ENCODE data around the gene SPRR1B.

DNA sequence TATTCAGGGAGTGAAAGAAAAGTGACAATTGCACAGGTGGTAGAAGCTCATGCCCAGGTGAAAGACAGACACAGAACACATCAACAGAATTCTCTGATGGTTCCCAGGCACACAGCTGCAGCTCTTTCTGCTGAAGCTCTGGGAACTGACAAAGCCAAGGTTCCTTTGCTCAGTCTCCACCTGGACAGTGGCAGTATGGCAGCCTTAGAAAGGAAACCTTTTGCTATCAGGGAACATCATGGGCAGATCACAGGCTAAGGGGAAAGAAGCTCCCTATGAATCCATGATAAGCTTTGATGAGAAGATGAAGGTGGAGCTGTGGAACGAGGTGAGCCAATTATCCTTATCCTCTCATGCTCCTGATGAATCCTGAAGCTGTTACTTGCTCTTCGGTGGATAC, 39.2 kb downstream of the SPRR1B start:
- no peak for TF ChIP-seq ZNF713 (CRISPR knock-in tag; IDR thresholded peaks at IDR 0.05)
- no peak for TF ChIP-seq ZNF282 (IDR thresholded peaks at IDR 0.05; ENCODE audit: partially characterized antibody)
- no peak for TF ChIP-seq ZFP41 (CRISPR knock-in tag; IDR thresholded peaks at IDR 0.05; ENCODE audit: borderline replicate concordance)
- no peak for TF ChIP-seq SOX6 (IDR thresholded peaks at IDR 0.05)
- TF ChIP-seq SOX6 (CRISPR knock-in tag; IDR thresholded peaks at IDR 0.05), result no peak
- no peak for TF ChIP-seq RFXANK (CRISPR knock-in tag; IDR thresholded peaks at IDR 0.05)
- no peak for TF ChIP-seq POLR2A (IDR thresholded peaks at IDR 0.05; ENCODE audit: insufficient read depth in 1 of 2, low read depth in 2 of 2, low read length in 2 of 2)
- no peak for TF ChIP-seq ATF7 (IDR thresholded peaks at IDR 0.05)
- TF ChIP-seq ATF7 (CRISPR knock-in tag; IDR thresholded peaks at IDR 0.05), result no peak
- TF ChIP-seq BHLHE40 (IDR thresholded peaks at IDR 0.05; ENCODE audit: low read length), result no peak
